ENCODE results near the gene AMDHD2.

AMDHD2 gene

DNA sequence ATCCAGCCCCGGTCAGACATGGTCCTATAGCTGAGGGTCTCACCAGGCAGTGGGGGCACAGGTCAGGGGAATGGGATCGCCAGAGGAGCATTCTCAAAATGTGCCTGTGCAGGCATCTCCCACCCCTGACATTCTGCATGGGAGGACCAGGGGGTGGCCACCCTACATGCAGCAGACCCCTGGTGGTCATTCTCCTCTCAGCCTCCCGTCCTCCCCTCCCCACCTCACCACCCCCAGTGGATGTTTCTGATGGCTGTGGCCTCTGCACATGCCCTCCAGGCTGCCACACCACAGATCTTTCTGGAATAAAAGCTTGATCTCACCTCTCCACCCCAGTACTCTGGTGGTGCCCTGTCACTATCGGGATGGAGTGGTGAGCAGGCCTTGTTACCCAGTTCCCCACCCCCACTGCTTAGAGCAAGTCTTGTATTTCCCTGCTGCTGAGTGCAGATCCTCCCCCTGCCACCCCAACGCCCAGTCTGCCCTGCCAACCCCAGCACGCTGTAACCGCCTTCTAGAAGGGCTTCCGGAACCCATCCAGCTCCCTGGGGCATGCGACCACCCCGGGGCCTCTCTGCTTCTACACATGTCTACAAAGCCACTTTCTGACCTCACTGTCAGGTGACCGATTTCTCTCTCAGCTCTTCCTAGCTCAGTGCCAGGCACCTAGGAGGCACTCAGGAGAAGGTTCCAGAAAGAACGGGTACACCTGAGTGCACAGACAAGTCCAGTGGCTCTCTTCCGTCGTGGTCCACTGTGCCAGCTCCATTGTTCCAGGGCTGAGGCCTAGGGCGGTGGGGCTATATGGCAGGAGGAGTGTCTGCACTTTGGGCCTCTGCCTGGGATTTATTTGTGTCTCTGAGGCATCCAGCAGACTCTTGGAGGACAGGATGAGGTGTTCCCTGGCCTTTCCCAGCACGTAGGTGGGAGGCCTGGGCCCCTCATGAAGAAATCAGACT, 36.0 kb upstream of the AMDHD2 start:
- H3K9me3 ChIP-seq (ENCODE audit: control insufficient read depth, low read length) = no peaks in the 10 kb centered on the region
- H3K36me3 ChIP-seq (ENCODE audit: control insufficient read depth, insufficient read depth, low read length) = no peaks in the 10 kb centered on the region
- H3K27me3 ChIP-seq (replicated peaks; ENCODE audit: control insufficient read depth, insufficient read depth, low read length, poor library complexity, severe bottlenecking) = no peaks in the 10 kb centered on the region
- H3K4me3 ChIP-seq (ENCODE audit: insufficient read depth, low read depth, low read length, poor library complexity, severe bottlenecking) = no peak overlapping the region
- H3K4me1 ChIP-seq (ENCODE audit: control insufficient read depth, insufficient read depth, low read length, poor library complexity, severe bottlenecking) = peaks cover 10% of the 10 kb centered on the region
- H3K27ac ChIP-seq (ENCODE audit: insufficient read depth, low read length, poor library complexity, severe bottlenecking) = no peak overlapping the region
- no peak for DNase-seq

DNA sequence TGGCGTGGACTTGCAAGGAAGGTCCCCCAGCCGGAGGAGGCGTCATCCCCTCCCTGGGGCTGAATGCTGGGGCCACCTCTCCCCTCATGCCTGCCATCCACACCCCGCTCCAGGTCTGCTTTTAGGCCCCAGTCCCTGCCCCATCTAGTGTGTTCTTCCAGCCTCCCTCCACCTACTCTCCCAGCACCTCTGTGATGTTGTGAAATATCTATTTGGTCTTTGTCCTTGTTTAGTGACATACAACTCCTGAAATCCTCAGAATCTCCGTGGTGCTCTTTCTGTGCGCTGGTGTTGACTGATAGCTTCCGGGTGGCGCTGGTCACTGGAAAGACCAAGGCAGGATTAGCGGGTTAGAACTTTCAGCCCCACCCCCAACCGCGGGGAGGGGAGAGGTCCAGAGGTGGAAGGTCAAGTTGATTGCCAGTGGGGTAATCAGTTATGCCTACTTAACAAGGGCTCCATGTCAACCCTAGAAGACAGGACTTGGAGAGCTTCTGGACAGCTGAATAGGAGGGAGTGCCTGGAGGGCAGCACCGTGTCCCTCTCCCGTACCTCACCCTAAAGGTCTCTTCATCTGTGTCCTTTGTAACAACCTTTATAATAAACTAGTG, 35.2 kb upstream of the AMDHD2 start:
- Histone ChIP-seq H3K36me3 (ENCODE audit: control insufficient read depth, insufficient read depth, low read length) (no peaks in the 10 kb centered on the region), H3K4me3 (ENCODE audit: insufficient read depth, low read depth, low read length, poor library complexity, severe bottlenecking) (no peak overlapping the region), H3K9me3 (ENCODE audit: control insufficient read depth, low read length) (no peaks in the 10 kb centered on the region), H3K27ac (ENCODE audit: insufficient read depth, low read length, poor library complexity, severe bottlenecking) (no peak overlapping the region), H3K4me1 (ENCODE audit: control insufficient read depth, insufficient read depth, low read length, poor library complexity, severe bottlenecking) (peaks cover 10% of the 10 kb centered on the region), H3K27me3 (replicated peaks; ENCODE audit: control insufficient read depth, insufficient read depth, low read length, poor library complexity, severe bottlenecking) (no peaks in the 10 kb centered on the region)
- DNase-seq = no peak

DNA sequence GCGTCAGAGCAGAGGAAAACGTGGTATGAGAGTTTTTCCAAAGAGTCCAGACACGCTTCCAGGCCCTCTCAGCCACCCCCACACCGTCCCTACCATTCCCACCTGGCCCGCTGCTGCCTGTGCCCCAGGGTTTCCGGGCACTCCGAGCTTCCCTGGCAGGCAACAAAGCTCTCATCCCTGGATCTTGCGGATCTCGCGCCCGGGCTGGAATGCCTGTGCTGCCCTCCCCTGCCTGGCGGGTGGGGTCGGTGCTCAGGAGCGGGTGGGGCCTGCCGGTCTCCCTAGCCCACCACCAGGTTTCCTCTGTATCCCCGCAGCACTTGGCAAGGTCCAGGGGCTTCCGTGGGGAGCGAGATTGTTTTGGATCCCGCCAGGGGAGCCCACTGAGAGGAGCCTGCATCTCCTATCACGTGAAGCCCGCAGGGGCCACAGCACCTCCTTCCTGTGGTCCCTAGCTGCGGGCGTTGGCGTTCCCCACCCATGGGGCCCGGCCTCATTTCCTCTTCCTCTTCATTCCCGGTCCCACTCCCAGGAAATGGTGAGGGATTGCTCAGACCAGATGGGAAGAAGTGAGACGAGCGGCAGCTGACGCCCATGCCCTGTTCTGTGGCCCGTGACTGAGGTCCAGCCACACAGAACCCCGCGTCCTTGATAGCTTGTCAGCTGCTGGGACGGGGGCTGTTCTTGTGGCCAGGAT, 34.2 kb upstream of the AMDHD2 start:
- Histone ChIP-seq H3K36me3 (ENCODE audit: control insufficient read depth, insufficient read depth, low read length) (no peaks in the 10 kb centered on the region), H3K27me3 (replicated peaks; ENCODE audit: control insufficient read depth, insufficient read depth, low read length, poor library complexity, severe bottlenecking) (no peaks in the 10 kb centered on the region), H3K9me3 (ENCODE audit: control insufficient read depth, low read length) (no peaks in the 10 kb centered on the region), H3K4me3 (ENCODE audit: insufficient read depth, low read depth, low read length, poor library complexity, severe bottlenecking) (no peak overlapping the region), H3K27ac (ENCODE audit: insufficient read depth, low read length, poor library complexity, severe bottlenecking) (no peak overlapping the region), H3K4me1 (ENCODE audit: control insufficient read depth, insufficient read depth, low read length, poor library complexity, severe bottlenecking) (peaks cover 10% of the 10 kb centered on the region)
- DNase-seq = no peak

DNA sequence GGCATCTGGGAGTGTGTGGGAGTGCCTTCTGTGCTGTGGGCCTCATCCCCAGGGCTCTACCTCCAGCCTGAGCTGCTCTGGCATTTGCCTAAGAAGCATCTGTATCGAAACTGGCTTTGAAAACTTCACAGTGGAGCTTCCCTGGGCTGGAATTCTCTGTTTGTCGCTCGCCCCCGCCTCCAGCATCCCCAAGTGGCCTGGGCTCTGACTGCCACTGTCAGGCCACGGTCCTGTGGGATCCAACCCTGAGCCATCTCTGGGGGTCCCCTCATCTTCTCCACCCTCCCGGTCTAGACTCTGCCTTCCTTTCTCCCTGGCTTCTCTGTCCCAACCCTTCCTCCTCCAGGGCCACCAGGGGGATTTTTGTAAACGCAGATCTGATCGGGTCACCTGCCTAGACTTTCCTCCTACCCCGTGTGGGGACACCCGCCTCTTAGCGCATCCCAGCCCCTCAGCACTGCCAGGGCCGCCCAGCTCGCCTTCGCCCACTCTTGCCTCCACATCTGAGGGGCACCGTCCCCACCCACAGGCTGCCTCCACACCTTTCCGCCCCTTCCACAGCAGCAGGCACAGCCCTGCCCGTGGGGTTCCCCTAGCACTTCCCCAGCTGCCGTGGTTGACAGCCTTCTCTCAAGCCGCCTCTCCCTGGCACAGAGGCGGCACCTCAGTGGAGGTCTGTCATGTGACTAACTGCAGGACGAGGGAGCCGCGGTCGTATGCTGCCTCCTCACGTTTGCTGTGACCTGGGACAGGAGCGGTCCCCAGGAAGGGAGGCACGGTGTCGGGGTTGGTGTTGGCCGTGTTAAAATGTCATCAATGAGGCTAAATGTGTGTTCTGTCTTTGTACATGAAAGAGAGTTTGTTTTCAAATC, 33.3 kb upstream of the AMDHD2 start:
- no peak overlapping the region for H3K27ac ChIP-seq (ENCODE audit: insufficient read depth, low read length, poor library complexity, severe bottlenecking)
- peaks cover 10% of the 10 kb centered on the region for H3K4me1 ChIP-seq (ENCODE audit: control insufficient read depth, insufficient read depth, low read length, poor library complexity, severe bottlenecking)
- H3K9me3 ChIP-seq (ENCODE audit: control insufficient read depth, low read length) = no peaks in the 10 kb centered on the region
- no peaks in the 10 kb centered on the region for H3K27me3 ChIP-seq (replicated peaks; ENCODE audit: control insufficient read depth, insufficient read depth, low read length, poor library complexity, severe bottlenecking)
- DNase-seq = peak; percentile 63 to 68 (median 65)
- H3K36me3 ChIP-seq (ENCODE audit: control insufficient read depth, insufficient read depth, low read length) = no peaks in the 10 kb centered on the region
- H3K4me3 ChIP-seq (ENCODE audit: insufficient read depth, low read depth, low read length, poor library complexity, severe bottlenecking) = peak overlapping the region; percentile 6

- Histone ChIP-seq H3K27me3 (replicated peaks; ENCODE audit: control insufficient read depth, insufficient read depth, low read length, poor library complexity, severe bottlenecking) (no peaks in the 10 kb centered on the region), H3K4me3 (ENCODE audit: insufficient read depth, low read depth, low read length, poor library complexity, severe bottlenecking) (no peak overlapping the region), H3K9me3 (ENCODE audit: control insufficient read depth, low read length) (no peaks in the 10 kb centered on the region), H3K36me3 (ENCODE audit: control insufficient read depth, insufficient read depth, low read length) (no peaks in the 10 kb centered on the region), H3K4me1 (ENCODE audit: control insufficient read depth, insufficient read depth, low read length, poor library complexity, severe bottlenecking) (peaks cover 10% of the 10 kb centered on the region), H3K27ac (ENCODE audit: insufficient read depth, low read length, poor library complexity, severe bottlenecking) (no peak overlapping the region)
- no peak for DNase-seq
Observed at GRCh38 chr16:2487517-2487842, 32.7 kb upstream of the AMDHD2 start.

GRCh38 chr16:2487903-2488531, 32.2 kb upstream of the AMDHD2 start:
- H3K4me1 ChIP-seq (ENCODE audit: control insufficient read depth, insufficient read depth, low read length, poor library complexity, severe bottlenecking) = peaks cover 10% of the 10 kb centered on the region

GRCh38 chr16:2489581-2489980, 30.6 kb upstream of the AMDHD2 start:
- H3K9me3 ChIP-seq (ENCODE audit: control insufficient read depth, low read length) = no peaks in the 10 kb centered on the region
- H3K27me3 ChIP-seq (replicated peaks; ENCODE audit: control insufficient read depth, insufficient read depth, low read length, poor library complexity, severe bottlenecking) = no peaks in the 10 kb centered on the region
- no peak for DNase-seq
- no peak overlapping the region for H3K4me3 ChIP-seq (ENCODE audit: insufficient read depth, low read depth, low read length, poor library complexity, severe bottlenecking)
- peaks cover 10% of the 10 kb centered on the region for H3K4me1 ChIP-seq (ENCODE audit: control insufficient read depth, insufficient read depth, low read length, poor library complexity, severe bottlenecking)
- no peak overlapping the region for H3K27ac ChIP-seq (ENCODE audit: insufficient read depth, low read length, poor library complexity, severe bottlenecking)
- no peaks in the 10 kb centered on the region for H3K36me3 ChIP-seq (ENCODE audit: control insufficient read depth, insufficient read depth, low read length)

More at GRCh38 chr16:2487903-2488531, 32.2 kb upstream of the AMDHD2 start:
- H3K27me3 ChIP-seq (replicated peaks; ENCODE audit: control insufficient read depth, insufficient read depth, low read length, poor library complexity, severe bottlenecking) = no peaks in the 10 kb centered on the region
- no peaks in the 10 kb centered on the region for H3K9me3 ChIP-seq (ENCODE audit: control insufficient read depth, low read length)
- H3K4me3 ChIP-seq (ENCODE audit: insufficient read depth, low read depth, low read length, poor library complexity, severe bottlenecking) = no peak overlapping the region
- DNase-seq = no peak
- H3K27ac ChIP-seq (ENCODE audit: insufficient read depth, low read length, poor library complexity, severe bottlenecking) = no peak overlapping the region
- no peaks in the 10 kb centered on the region for H3K36me3 ChIP-seq (ENCODE audit: control insufficient read depth, insufficient read depth, low read length)

DNA sequence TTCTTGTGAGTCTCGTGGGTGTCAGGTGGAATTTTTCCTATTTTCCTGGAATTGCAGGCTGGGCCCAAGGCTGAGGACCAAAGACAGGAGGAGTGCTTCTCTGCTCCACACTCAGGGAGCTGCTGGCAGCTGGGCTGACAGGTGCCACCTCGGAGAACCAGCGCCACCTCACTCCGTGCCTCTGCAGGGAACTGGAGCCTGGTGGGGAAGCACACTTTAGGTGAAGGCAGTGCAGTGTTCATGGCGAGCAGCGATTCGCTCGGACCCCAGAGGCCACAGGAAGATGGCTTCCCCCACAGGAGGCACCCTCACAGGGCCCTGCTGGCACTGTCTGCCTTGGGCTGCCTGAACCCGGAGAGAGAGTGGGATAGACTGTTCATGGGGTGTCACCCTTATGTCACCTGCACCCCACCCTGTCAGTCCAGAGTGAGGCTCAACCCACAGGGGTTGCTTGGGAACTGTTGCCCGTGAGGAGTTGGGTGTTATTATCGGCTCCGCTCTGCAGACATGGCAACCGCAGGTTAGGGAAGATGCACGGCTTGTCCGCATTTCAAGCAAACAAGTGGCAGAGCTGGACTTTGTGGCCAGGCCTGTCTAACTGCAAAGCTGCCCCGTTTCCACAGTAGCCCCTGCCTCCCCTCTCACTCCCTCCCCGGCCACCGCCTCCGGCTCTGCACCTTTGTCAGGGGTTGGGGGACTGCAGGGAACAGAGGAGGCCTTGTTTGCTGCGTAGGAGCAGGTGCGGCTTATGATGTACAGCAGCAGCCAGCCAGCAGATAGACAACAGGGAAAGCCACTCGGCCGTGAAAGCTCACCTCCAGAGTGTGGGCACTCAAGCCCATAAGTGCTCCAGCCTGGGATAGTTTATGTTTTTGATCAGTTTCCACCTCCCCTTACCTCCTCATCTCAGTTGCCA, 29.7 kb upstream of the AMDHD2 start:
- no peaks in the 10 kb centered on the region for H3K27me3 ChIP-seq (replicated peaks; ENCODE audit: control insufficient read depth, insufficient read depth, low read length, poor library complexity, severe bottlenecking)
- H3K4me1 ChIP-seq (ENCODE audit: control insufficient read depth, insufficient read depth, low read length, poor library complexity, severe bottlenecking) = peaks cover 10% of the 10 kb centered on the region
- no peak for DNase-seq

More for the DNA sequence above, 29.7 kb upstream of the AMDHD2 start:
- Histone ChIP-seq H3K4me3 (ENCODE audit: insufficient read depth, low read depth, low read length, poor library complexity, severe bottlenecking) (no peak overlapping the region), H3K27ac (ENCODE audit: insufficient read depth, low read length, poor library complexity, severe bottlenecking) (no peak overlapping the region), H3K9me3 (ENCODE audit: control insufficient read depth, low read length) (no peaks in the 10 kb centered on the region), H3K36me3 (ENCODE audit: control insufficient read depth, insufficient read depth, low read length) (no peaks in the 10 kb centered on the region)
